Measurements from ENCODE around the gene SEMA3A. TPM values are rescaled to one million over a fixed set of nuclear protein-coding genes. Genes with fewer than 3 reads are reported as not detected.
A peak's percentile ranks its signal among the peaks of the same experiment; 100 is the strongest.

Gene SEMA3A
- total and polyA plus RNA-seq, 2 of the 4 experiments (the other 2 are of a cell fraction) = 31.2 to 213 TPM

GRCh38 chr7:84104826-84105225 is 89.8 kb downstream of the SEMA3A start:
- Histone ChIP-seq H3K23ac (ENCODE audit: low read depth, low read length) (no peak overlapping the region), H3K9me1 (ENCODE audit: insufficient read depth, low read length) (no peaks in the 10 kb centered on the region), H3K4ac (ENCODE audit: low read depth, low read length) (no peak overlapping the region), H2BK5ac (ENCODE audit: low read depth, low read length, poor library complexity, severe bottlenecking) (no peak overlapping the region), H4K5ac (ENCODE audit: low read depth, low read length) (no peak overlapping the region), H4K91ac (ENCODE audit: insufficient read depth, low read depth, low read length) (no peak overlapping the region), H4K20me1 (ENCODE audit: insufficient read depth, low read length) (no peaks in the 10 kb centered on the region), H3K4me3 (ENCODE audit: insufficient read depth, low read depth, low read length) (no peak overlapping the region), H2AFZ (replicated peaks; ENCODE audit: low read length, poor library complexity) (no peak overlapping the region), H3K4me2 (ENCODE audit: low read depth, low read length) (no peak overlapping the region), H3K56ac (ENCODE audit: extremely low read depth, insufficient read depth, low read length) (no peak overlapping the region), H2BK120ac (ENCODE audit: low read depth, low read length) (no peak overlapping the region), H3K27me3 (ENCODE audit: control insufficient read depth, insufficient read depth, low read length) (no peaks in the 10 kb centered on the region), H2BK20ac (ENCODE audit: low read depth, low read length) (no peak overlapping the region), H3K27ac (ENCODE audit: insufficient read depth, low read length) (no peak overlapping the region), H2AK9ac (replicated peaks; ENCODE audit: low read depth, low read length, poor library complexity) (no peak overlapping the region), H2AK5ac (ENCODE audit: low read depth, low read length) (no peak overlapping the region), H3K4me1 (ENCODE audit: control insufficient read depth, insufficient read depth, low read length) (no peaks in the 10 kb centered on the region), H4K8ac (ENCODE audit: low read depth in 2 of 2, low read length in 2 of 2) (no peak overlapping the region; a peak in 1 of 4 replicates), H3K9me3 (ENCODE audit: control insufficient read depth, insufficient read depth, low read length) (no peaks in the 10 kb centered on the region), H3K79me1 (ENCODE audit: low read depth in 1 of 2, low read length in 2 of 2) (peaks cover 15 to 46% of the 10 kb centered on the region in 2 experiments), H2BK15ac (ENCODE audit: low read depth, low read length) (no peak overlapping the region), H3K14ac (replicated peaks; ENCODE audit: low read depth, low read length) (no peak overlapping the region), H3K36me3 (ENCODE audit: control insufficient read depth, insufficient read depth, low read length) (peaks cover 8% of the 10 kb centered on the region; the same call in 1 of the 2 replicates), H3K18ac (ENCODE audit: low read depth, low read length) (peak overlapping the region; percentile 41; the same call in 1 of the 2 replicates), H3K9ac (ENCODE audit: low read depth, low read length) (no peak overlapping the region)
- WGBS, 2 experiments (ENCODE audit: extremely low coverage in 2 of 2, insufficient read length in 1 of 2) = no CpG with 5 or more reads among the region's 3 CpGs
- DNase-seq = no peak
- TF ChIP-seq NFE2L2 (IDR thresholded peaks at IDR 0.05; ENCODE audit: low read depth, low read length) (no peak), SMC3 (IDR thresholded peaks at IDR 0.05; ENCODE audit: low read depth, low read length) (no peak), MAFK (IDR thresholded peaks at IDR 0.05; ENCODE audit: low read depth, low read length) (no peak), RAD21 (IDR thresholded peaks at IDR 0.05; ENCODE audit: low read length) (no peak), RCOR1 (IDR thresholded peaks at IDR 0.05; ENCODE audit: insufficient replicate concordance, low read length) (no peak), CEBPB (IDR thresholded peaks at IDR 0.05; ENCODE audit: low read depth, low read length) (no peak), MAZ (IDR thresholded peaks at IDR 0.05; ENCODE audit: borderline replicate concordance, low read depth, low read length) (no peak), FOS (IDR thresholded peaks at IDR 0.05; ENCODE audit: low read depth, low read length) (no peak)
- intact Hi-C loops (cut with micrococcal nuclease) = no loop called here
- in situ Hi-C loops (cut with MboI; ENCODE audit: low sequenced_read_pairs) = no loop called here
- ChIA-PET POLR2A (ENCODE audit: unreplicated experiment) (no interaction called here), CTCF (interaction anchor here (0.6 kb wide), 1 partner anchor 322 kb away, joined by 3 read pairs; no protein-coding TSS in a partner anchor)
- ATAC-seq (ENCODE audit: low read depth) = no peak
- dilution Hi-C loops (cut with HindIII; ENCODE audit: low sequenced_read_pairs, unreplicated experiment) = no loop called here
- BruUV-seq (replicated peaks) = no TSS peak
